H1 (cell line): Measurements from ENCODE around the gene MGRN1. TPM values are rescaled to one million over a fixed set of nuclear protein-coding genes. Genes with fewer than 3 reads are reported as not detected.

Experiments used
- CTCF ChIA-PET: fragments of 300-600 bp; sonication (Branson Sonifier 250); formaldehyde crosslinking; loops from one replicate; lab custom pipeline; 2021; ENCODE audit not compliant: partially characterized antibody; lab: Charles Lee
- POLR2A ChIA-PET: fragments of 300-600 bp; sonication (Branson Sonifier 250); formaldehyde crosslinking; loops from one replicate; lab custom pipeline; 2021; ENCODE audit warnings: inconsistent platforms; ENCODE audit not compliant: partially characterized antibody; lab: Charles Lee
- DNase-seq, 2 experiments: peaks; one replicate each; pipeline versions ENCODE4 v3.0.0 to v3.0.0-alpha.2; 2010 to 2022; ENCODE audit warnings: low spot score in 2 of 2, low read depth in 1 of 2, mixed read lengths in 1 of 2
- FAIRE-seq: peaks from 2 replicates; lab custom pipeline; 2011; peaks lifted over from hg19 to GRCh38; lab: Jason Lieb, UNC
- H2AFZ ChIP-seq: 2 replicates; pipeline ENCODE4 v1.8.1; 2012; ENCODE audit warnings: low read length, inconsistent platforms
- H2AK5ac ChIP-seq: 2 replicates; pipeline ENCODE4 v1.6.1; 2013; ENCODE audit warnings: low read depth, low read length
- H2BK120ac ChIP-seq: replicated peaks from 2 replicates; pipeline ENCODE3; 2013; ENCODE audit warnings: low read depth, low read length, inconsistent platforms
- H2BK12ac ChIP-seq: 2 replicates; pipeline ENCODE4 v1.6.1; 2013; ENCODE audit warnings: low read depth, low read length
- H2BK15ac ChIP-seq: 2 replicates; pipeline ENCODE4 v1.6.1; 2013; ENCODE audit warnings: low read length
- H2BK20ac ChIP-seq: 2 replicates; pipeline ENCODE4 v1.6.1; 2013; ENCODE audit warnings: low read length
- H2BK5ac ChIP-seq: 2 replicates; pipeline ENCODE4 v1.6.1; 2013; ENCODE audit warnings: low read depth, low read length
- H3K14ac ChIP-seq: 2 replicates; pipeline ENCODE4 v1.6.1; 2013; ENCODE audit warnings: inconsistent platforms; ENCODE audit not compliant: insufficient read length
- H3K18ac ChIP-seq: 2 replicates; pipeline ENCODE4 v1.6.1; 2013; ENCODE audit warnings: low read length; ENCODE audit errors: extremely low read depth
- H3K23ac ChIP-seq: 2 replicates; pipeline ENCODE4 v1.6.1; 2013; ENCODE audit warnings: inconsistent platforms; ENCODE audit not compliant: insufficient read length
- H3K23me2 ChIP-seq: 2 replicates; pipeline ENCODE4 v1.6.1; 2013; ENCODE audit warnings: low read depth, low read length
- H3K27ac ChIP-seq: 2 replicates; pipeline ENCODE4 v1.6.1; 2011; ENCODE audit warnings: low read depth, low read length, inconsistent platforms
- H3K27me3 ChIP-seq, 4 experiments: replicated peaks in 1 of 4; 1 replicate in 1 of 4; 2 replicates in 3 of 4; pipeline versions ENCODE4 v1.6.1 to v1.8.1; 2011 to 2013; ENCODE audit warnings: low read length in 3 of 4, mild to moderate bottlenecking in 3 of 4, inconsistent platforms in 2 of 4, mixed read lengths in 2 of 4, moderate library complexity in 1 of 4; ENCODE audit not compliant: control insufficient read depth in 3 of 4, insufficient read depth in 3 of 4; ENCODE audit errors: extremely low read depth in 1 of 4
- H3K36me3 ChIP-seq, 4 experiments: 2 replicates each; pipeline versions ENCODE4 v1.6.1 to v1.8.1; 2011 to 2013; ENCODE audit warnings: mild to moderate bottlenecking in 4 of 4, low read length in 3 of 4, moderate library complexity in 2 of 4, control low read depth in 1 of 4, inconsistent platforms in 1 of 4; ENCODE audit not compliant: insufficient read depth in 4 of 4, control insufficient read depth in 2 of 4
- H3K4ac ChIP-seq: replicated peaks from 2 replicates; pipeline ENCODE3; 2013; ENCODE audit warnings: low read length, low read depth, mixed read lengths, inconsistent platforms; ENCODE audit not compliant: insufficient read length
- H3K4me1 ChIP-seq, 4 experiments: replicated peaks in 1 of 4; 1 replicate in 1 of 4; 2 replicates in 3 of 4; pipeline versions ENCODE4 v1.6.1 to v1.8.1; 2011 to 2013; ENCODE audit warnings: low read length in 3 of 4, inconsistent platforms in 2 of 4, mixed read lengths in 1 of 4; ENCODE audit not compliant: insufficient read depth in 4 of 4, control insufficient read depth in 3 of 4
- H3K4me2 ChIP-seq, 2 experiments: 2 replicates each; pipeline versions ENCODE4 v1.6.1 to v1.8.1; 2011 to 2013; ENCODE audit warnings: low read depth in 2 of 2, low read length in 2 of 2, control low read depth in 1 of 2, inconsistent platforms in 1 of 2, mild to moderate bottlenecking in 1 of 2; ENCODE audit not compliant: insufficient read depth in 1 of 2
- H3K4me3 ChIP-seq, 4 experiments: fragments of 200-600, 300-600 bp in 1 of 4; sonication (generic), shearing (Covaris generic), sonication (Bioruptor Twin) in 1 of 4; 2 replicates each; pipeline versions ENCODE4 v1.5.1 to v1.8.1; 2011 to 2016; ENCODE audit warnings: low read length in 4 of 4, low read depth in 3 of 4, control low read depth in 2 of 4, inconsistent platforms in 2 of 4, mild to moderate bottlenecking in 2 of 4, mixed read lengths in 1 of 4, moderate library complexity in 1 of 4; ENCODE audit not compliant: insufficient read depth in 2 of 4; ENCODE audit errors: extremely low read depth in 1 of 4
- H3K56ac ChIP-seq: replicated peaks from 2 replicates; pipeline ENCODE3; 2013; ENCODE audit warnings: low read depth, mild to moderate bottlenecking, mixed read lengths, low read length, inconsistent platforms; ENCODE audit not compliant: insufficient read length
- H3K79me1 ChIP-seq: 2 replicates; pipeline ENCODE4 v1.6.1; 2013; ENCODE audit warnings: low read depth, low read length, control low read depth
- H3K79me2 ChIP-seq, 2 experiments: 2 replicates each; pipeline versions ENCODE4 v1.6.1 to v1.8.1; 2012 to 2013; ENCODE audit warnings: low read length in 2 of 2, mild to moderate bottlenecking in 2 of 2, inconsistent platforms in 1 of 2; ENCODE audit not compliant: insufficient read depth in 2 of 2, control insufficient read depth in 1 of 2
- H3K9ac ChIP-seq, 4 experiments: replicated peaks in 1 of 4; 1 replicate in 1 of 4; 2 replicates in 3 of 4; pipeline versions ENCODE4 v1.6.1 to v1.8.1; 2011 to 2013; ENCODE audit warnings: low read depth in 3 of 4, low read length in 3 of 4, control low read depth in 2 of 4, mild to moderate bottlenecking in 2 of 4, moderate library complexity in 2 of 4, inconsistent platforms in 1 of 4; ENCODE audit errors: extremely low read depth in 1 of 4
- H3K9me3 ChIP-seq, 2 experiments: 2 replicates each; pipeline versions ENCODE4 v1.6.1 to v1.8.1; 2012 to 2013; ENCODE audit warnings: mild to moderate bottlenecking in 2 of 2, moderate library complexity in 2 of 2, control low read depth in 1 of 2, inconsistent platforms in 1 of 2, low read depth in 1 of 2, low read length in 1 of 2, mixed read lengths in 1 of 2; ENCODE audit not compliant: insufficient read depth in 2 of 2
- H4K20me1 ChIP-seq, 2 experiments: replicated peaks in 1 of 2; 2 replicates each; pipeline versions ENCODE3 to v1.8.1; 2011 to 2013; ENCODE audit warnings: inconsistent platforms in 2 of 2, low read length in 2 of 2, mild to moderate bottlenecking in 1 of 2; ENCODE audit not compliant: insufficient read depth in 2 of 2, control insufficient read depth in 1 of 2
- H4K5ac ChIP-seq: 2 replicates; pipeline ENCODE4 v1.6.1; 2013; ENCODE audit warnings: low read length, low read depth, mixed read lengths, inconsistent platforms; ENCODE audit not compliant: insufficient read length
- H4K8ac ChIP-seq: 2 replicates; pipeline ENCODE4 v1.8.0; 2013; ENCODE audit warnings: mild to moderate bottlenecking, moderate library complexity, low read length, inconsistent platforms; ENCODE audit not compliant: insufficient read depth; ENCODE audit errors: extremely low read depth
- H4K91ac ChIP-seq: replicated peaks from 2 replicates; pipeline ENCODE3; 2013; ENCODE audit warnings: low read length, mixed read lengths, inconsistent platforms; ENCODE audit not compliant: insufficient read length
- CEBPB ChIP-seq: IDR thresholded peaks from 2 replicates; pipeline ENCODE4 v1.6.1; 2012; ENCODE audit warnings: low read depth, low read length
- POLR2A ChIP-seq, 2 experiments: IDR thresholded peaks; 1 replicate in 1 of 2; 2 replicates in 1 of 2; pipeline ENCODE4 v1.6.1; 2011; ENCODE audit warnings: low read depth in 2 of 2, low read length in 2 of 2, mild to moderate bottlenecking in 2 of 2; ENCODE audit errors: control extremely low read depth in 1 of 2
- POLR2AphosphoS5 ChIP-seq: IDR thresholded peaks from 2 replicates; pipeline ENCODE4 v1.6.1; 2011; ENCODE audit warnings: low read depth, low read length
- RXRA ChIP-seq: IDR thresholded peaks from 2 replicates; pipeline ENCODE4 v1.6.1; 2011; ENCODE audit warnings: low read depth, mild to moderate bottlenecking, low read length, moderate library complexity; ENCODE audit not compliant: insufficient read depth
- SIN3A ChIP-seq, 2 experiments: IDR thresholded peaks in 1 of 2; conservative IDR thresholded peaks in 1 of 2; 2 replicates each; pipeline ENCODE4 v1.6.1; 2011 to 2012; ENCODE audit warnings: low read length in 2 of 2, improper control_type of control experiment in 1 of 2, low read depth in 1 of 2, mild to moderate bottlenecking in 1 of 2
- SUZ12 ChIP-seq: fragments of 200-600 bp; sonication (generic); IDR thresholded peaks from 2 replicates; pipeline ENCODE4 v1.6.1; 2012; ENCODE audit warnings: mild to moderate bottlenecking, inconsistent platforms, low read length, moderate library complexity, mixed read lengths
- WGBS, 2 experiments: shearing (Covaris generic) in 1 of 2; methylation state at CpG; one replicate each; pipeline versions ENCODE4 v1.1.6 to v1.1.7; 2013 to 2015; ENCODE audit warnings: low lambda C conversion rate in 2 of 2, mixed read lengths in 2 of 2, inconsistent platforms in 1 of 2, low coverage in 1 of 2, missing lambda C conversion rate in 1 of 2; ENCODE audit not compliant: insufficient replicate concordance in 2 of 2, insufficient coverage in 1 of 2, insufficient read length in 1 of 2; ENCODE audit errors: extremely low coverage in 1 of 2, missing lambda C conversion rate in 1 of 2; 5-methylcytosine and 5-hydroxymethylcytosine counted together
- polyA plus RNA-seq, 7 experiments: library from polyadenylated mRNA; depleted of rRNA in 3 of 7; stranded (reverse) in 5 of 7; unstranded in 2 of 7; fragments of >200 nt in 5 of 7; fragments of 200-250 nt in 2 of 7; gene quantifications; 1 replicate in 5 of 7; 2 replicates in 1 of 7; 4 replicates in 1 of 7; pipeline versions ENCODE4 v1.2.1 to v1.2.3, GENCODE V29; 2011 to 2013; ENCODE audit warnings: missing spikeins in 2 of 7, mixed read lengths in 2 of 7
- total RNA-seq: library from RNA; stranded (reverse); fragmentation: NEBNext Ultra II Directional; extraction: Animal tissue kit (Norgen Biotek cat#: 25700); gene quantifications from 2 replicates; pipeline ENCODE4 v1.2.1, GENCODE V29; 2021
- TF ChIP-seq, protein P1 (sequence below), 3 experiments: IDR thresholded peaks; 1 replicate in 2 of 3; 2 replicates in 1 of 3; pipeline versions ENCODE4 v1.5.1 to v1.6.1; 2011; ENCODE audit warnings: low read length in 3 of 3, mild to moderate bottlenecking in 3 of 3, inconsistent platforms in 2 of 3, low read depth in 1 of 3, moderate library complexity in 1 of 3; ENCODE audit not compliant: insufficient read depth in 1 of 3; ENCODE audit errors: control extremely low read depth in 1 of 3

MGRN1 gene
- total and polyA plus RNA-seq, 2 of the 8 experiments (the other 6 are each of a cell fraction or from before 2014, with no cell fraction given) = 15.0 to 82.3 TPM

DNA sequence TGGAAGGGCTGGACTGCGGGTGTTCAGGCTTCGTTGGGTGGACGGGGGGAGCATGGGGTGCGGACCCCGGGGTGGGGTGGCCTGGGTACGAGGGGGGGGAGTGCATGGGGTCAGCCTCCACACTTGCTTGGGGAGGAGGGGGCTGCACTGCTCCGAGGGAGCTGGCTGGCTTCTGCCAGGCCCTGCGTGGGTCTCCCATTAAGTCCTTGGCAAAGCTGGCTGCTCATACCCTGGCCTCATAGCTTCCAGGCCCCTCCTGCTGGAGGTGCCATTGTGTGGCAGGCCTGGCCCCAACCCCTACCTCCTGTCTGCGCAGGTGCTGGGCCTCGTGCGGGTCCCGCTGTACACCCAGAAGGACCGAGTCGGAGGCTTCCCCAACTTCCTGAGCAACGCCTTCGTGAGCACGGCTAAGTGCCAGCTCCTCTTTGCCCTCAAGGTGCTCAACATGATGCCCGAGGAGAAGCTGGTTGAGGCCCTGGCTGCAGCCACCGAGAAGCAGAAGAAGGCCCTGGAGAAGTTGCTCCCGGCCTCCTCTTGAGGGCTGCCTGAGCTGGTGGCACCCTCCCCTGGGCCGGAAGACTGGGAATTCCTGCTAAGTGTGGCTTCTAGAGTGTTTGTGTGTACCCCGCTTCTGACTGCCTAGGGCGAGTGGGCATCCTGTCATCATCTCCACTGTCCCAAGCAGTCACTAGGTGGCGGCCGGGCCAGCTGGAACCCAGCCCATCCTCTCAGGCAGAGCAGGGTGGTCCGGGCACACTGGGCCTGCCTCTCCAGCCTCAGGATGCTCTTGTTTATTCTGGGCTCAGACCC lies 70.2 kb downstream of the MGRN1 start:
- H3K4ac ChIP-seq = no peak overlapping the region
- H3K36me3 ChIP-seq = peaks cover 17 to 28% (median 26%) of the 10 kb centered on the region in 4 experiments
- no peak overlapping the region for H3K18ac ChIP-seq
- H3K23ac ChIP-seq = no peak overlapping the region
- H2BK5ac ChIP-seq = no peak overlapping the region
- peak overlapping the region; percentile 68 for H3K4me2 ChIP-seq
- H4K5ac ChIP-seq = no peak overlapping the region
- 83% methylated on average over 18 of the region's 26 CpGs; no CpG with 5 or more reads in 1 of the 2 experiments for WGBS, 2 experiments
- H2BK12ac ChIP-seq = no peak overlapping the region
- H3K4me1 ChIP-seq = peaks cover 0 to 7% (median 5%) of the 10 kb centered on the region in 4 experiments; a peak in 4 of 7 replicates
- no peak overlapping the region for H4K91ac ChIP-seq
- no peak overlapping the region for H3K14ac ChIP-seq
- H3K27me3 ChIP-seq = no peaks in the 10 kb centered on the region
- no peak overlapping the region for H2AFZ ChIP-seq
- no peak overlapping the region for H2BK15ac ChIP-seq
- ChIA-PET CTCF (interaction anchor here (0.5 to 2.8 kb wide), 13 partner anchors 8 to 261 kb away, joined by 3 to 13 read pairs (median 4); no protein-coding TSS in a partner anchor), POLR2A (interaction anchor here (0.7 to 5.4 kb wide), 17 partner anchors 11 to 189 kb away, joined by 3 to 59 read pairs (median 4); partner anchors contain the start of genes ANKS3, DNAAF8, GLYR1 and SEPTIN12)
- no peaks in the 10 kb centered on the region for H3K9me3 ChIP-seq
- peak overlapping the region; percentile 15; the same call in 1 of the 2 replicates for H4K8ac ChIP-seq
- H2BK120ac ChIP-seq = no peak overlapping the region
- H3K9ac ChIP-seq = 0 out of 7 replicates have a peak overlapping the region, but pooled peaks of 1 of the 4 experiments have one; percentile 16
- TF ChIP-seq CEBPB (no peak), POLR2AphosphoS5 (peak; percentile 69), RXRA (no peak), SIN3A (conservative IDR thresholded peaks at IDR 0.05 in 1 of 2, IDR thresholded peaks at IDR 0.05 in 1 of 2; ENCODE audit: low read depth in 1 of 2, low read length in 2 of 2) (no peak), POLR2A (IDR thresholded peaks at IDR 0.05; ENCODE audit: control extremely low read depth in 1 of 2, low read depth in 2 of 2, low read length in 2 of 2) (peak in 1 of 2 experiments; percentile 8; a peak in 1 of 3 replicates), SUZ12 (no peak)
- TF ChIP-seq, protein P1, sequence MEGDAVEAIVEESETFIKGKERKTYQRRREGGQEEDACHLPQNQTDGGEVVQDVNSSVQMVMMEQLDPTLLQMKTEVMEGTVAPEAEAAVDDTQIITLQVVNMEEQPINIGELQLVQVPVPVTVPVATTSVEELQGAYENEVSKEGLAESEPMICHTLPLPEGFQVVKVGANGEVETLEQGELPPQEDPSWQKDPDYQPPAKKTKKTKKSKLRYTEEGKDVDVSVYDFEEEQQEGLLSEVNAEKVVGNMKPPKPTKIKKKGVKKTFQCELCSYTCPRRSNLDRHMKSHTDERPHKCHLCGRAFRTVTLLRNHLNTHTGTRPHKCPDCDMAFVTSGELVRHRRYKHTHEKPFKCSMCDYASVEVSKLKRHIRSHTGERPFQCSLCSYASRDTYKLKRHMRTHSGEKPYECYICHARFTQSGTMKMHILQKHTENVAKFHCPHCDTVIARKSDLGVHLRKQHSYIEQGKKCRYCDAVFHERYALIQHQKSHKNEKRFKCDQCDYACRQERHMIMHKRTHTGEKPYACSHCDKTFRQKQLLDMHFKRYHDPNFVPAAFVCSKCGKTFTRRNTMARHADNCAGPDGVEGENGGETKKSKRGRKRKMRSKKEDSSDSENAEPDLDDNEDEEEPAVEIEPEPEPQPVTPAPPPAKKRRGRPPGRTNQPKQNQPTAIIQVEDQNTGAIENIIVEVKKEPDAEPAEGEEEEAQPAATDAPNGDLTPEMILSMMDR (IDR thresholded peaks at IDR 0.05; ENCODE audit: control extremely low read depth in 1 of 3, insufficient read depth in 1 of 3, low read depth in 1 of 3, low read length in 3 of 3) = peak in 1 of 3 experiments; percentile 22; a peak in 2 of 4 replicates
- peaks cover 0 to 2% of the 10 kb centered on the region in 2 experiments; a peak in 1 of 4 replicates for H3K79me2 ChIP-seq
- peak overlapping the region in 3 of 4 experiments; percentile 72 to 93 (median 76); a peak in 5 of 8 replicates for H3K4me3 ChIP-seq
- DNase-seq (no peak), FAIRE-seq (no peak)
- H3K23me2 ChIP-seq = peaks cover 8% of the 10 kb centered on the region; the same call in 1 of the 2 replicates
- H3K27ac ChIP-seq = no peak overlapping the region
- no peak overlapping the region for H2BK20ac ChIP-seq
- H3K56ac ChIP-seq = no peak overlapping the region
- no peak overlapping the region for H2AK5ac ChIP-seq
- H4K20me1 ChIP-seq = peaks cover 0 to 21% of the 10 kb centered on the region in 2 experiments
- no peaks in the 10 kb centered on the region for H3K79me1 ChIP-seq
